HG03175 (cell line): ENCODE measurements around the gene ARID3B.
A peak's percentile ranks its signal among the peaks of the same experiment; 100 is the strongest.

ENCODE experiments used
- ATAC-seq: cut with Tn5 transposase; IDR thresholded peaks from one replicate; pipeline ENCODE4 v1.9.1; 2021; ENCODE audit warnings: mild to moderate bottlenecking, moderate library complexity; ENCODE audit not compliant: unreplicated experiment

The ARID3B gene

DNA sequence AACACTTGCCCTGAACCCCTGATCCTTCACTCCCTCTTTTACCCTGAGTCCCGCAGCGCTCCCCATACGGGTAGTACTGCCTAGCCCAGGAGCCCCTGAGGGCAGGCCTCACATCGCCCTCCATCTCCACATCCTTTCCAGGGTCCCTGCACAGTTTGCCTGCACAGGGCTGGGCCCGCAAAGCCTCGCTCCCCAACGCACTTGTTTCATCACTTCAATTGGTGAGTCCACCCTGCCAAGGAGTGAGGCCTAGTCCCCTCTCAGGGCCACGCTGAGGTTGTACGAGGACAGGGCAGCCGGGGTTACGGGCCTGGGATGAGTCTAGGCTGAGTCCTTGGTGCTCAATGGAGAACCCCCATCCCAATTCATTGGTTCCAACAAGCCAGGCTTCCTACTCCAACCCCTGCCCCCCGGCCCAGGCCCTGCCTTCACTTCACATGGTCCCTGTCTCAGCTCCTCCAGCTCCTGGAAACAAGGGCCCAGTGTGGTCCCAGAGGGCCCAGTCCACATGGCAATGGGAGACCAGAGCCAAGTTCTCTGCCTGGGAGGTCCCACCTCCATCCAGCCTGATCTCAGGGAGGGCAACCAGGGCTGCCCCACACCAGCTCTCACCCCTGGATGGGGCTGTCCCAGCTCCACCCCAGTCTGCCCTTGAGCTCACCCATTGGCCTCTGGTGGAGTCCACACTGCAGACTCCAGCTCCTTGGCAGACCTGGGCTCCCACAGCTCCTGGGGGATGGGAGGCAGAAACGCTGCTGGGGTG lies 62.2 kb downstream of the ARID3B start:
- no peak for ATAC-seq

DNA sequence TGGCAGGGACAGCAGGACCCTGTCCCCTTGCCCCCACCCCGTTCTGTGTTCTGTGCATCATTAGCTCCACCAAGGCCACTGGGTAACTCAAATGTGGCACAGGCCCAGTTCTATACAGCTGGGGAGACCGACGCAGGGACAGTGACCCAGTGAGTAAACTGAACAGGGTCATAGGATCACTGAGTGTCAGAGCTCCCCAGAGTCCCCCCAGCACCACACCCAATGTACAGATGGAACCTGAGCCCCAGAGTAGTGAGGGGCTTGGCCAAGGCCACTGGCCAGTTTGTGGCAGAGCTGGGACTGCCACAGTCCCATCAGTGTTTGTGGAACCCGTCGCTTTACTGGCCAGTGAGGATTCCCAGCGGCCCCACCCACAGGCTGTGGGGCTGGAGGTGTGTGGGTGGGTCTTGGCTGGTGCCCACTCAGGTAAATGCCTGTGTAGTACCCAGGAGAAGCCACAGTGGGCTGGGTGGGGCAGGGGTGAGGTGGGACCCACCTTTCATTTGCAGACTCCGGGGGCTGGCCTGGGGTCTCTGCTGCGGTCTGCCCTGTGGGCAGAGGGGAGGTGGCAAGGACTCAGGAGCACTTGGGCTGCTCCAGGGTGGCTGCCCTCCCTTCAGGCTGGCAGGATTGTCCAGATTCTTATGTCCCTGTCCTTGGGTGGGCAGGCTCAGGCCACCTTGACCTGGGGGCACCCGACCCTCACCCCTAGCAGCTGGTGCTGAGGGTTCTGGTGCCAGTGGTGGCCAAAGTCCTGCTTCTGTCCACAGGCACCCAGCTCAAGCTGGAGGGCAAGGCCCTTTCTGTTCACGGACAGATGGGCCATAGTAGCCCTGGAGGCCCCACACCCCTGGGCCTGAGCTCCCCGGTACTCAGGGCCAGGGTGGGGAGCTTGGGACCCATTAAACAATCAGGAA lies 63.0 kb downstream of the ARID3B start:
- ATAC-seq = no peak

DNA sequence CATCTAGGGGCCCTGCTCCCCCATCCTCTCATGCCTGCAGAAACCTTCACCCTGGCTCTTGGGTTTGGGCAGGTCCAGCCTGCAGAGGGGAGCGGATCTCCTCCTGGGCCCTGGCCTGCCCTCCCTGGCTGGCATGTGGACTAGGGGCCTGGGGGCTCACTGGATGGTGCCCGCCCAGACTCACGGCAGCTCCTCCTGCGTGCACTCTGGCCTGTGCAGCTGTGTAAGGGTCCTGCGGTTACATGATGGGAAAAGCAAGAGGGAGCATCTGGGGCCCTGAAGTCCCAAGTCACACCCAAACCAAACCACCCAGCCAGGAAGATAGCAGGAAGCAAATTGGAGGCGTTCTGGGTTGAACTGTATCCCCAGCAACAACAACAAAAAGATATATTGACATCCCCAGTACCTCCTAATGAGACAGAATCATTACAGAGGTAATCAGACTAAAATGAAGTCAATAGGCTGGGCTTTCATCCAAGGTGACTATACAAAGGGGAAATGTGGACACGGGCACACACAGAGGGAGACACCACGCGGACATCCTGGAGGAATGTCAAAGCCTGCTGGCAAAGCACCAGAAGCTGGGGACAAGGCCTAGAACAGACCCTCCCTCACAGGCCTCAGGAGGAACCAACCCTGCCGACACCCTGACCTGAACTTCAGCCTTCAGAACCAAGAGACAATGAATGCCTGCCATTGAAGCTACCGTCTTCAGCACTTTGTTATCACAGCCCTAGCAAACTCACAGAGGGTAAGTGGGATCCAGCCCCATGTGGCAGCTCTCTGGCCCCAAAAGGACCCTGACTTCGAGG lies 64.2 kb downstream of the ARID3B start:
- no peak for ATAC-seq

DNA sequence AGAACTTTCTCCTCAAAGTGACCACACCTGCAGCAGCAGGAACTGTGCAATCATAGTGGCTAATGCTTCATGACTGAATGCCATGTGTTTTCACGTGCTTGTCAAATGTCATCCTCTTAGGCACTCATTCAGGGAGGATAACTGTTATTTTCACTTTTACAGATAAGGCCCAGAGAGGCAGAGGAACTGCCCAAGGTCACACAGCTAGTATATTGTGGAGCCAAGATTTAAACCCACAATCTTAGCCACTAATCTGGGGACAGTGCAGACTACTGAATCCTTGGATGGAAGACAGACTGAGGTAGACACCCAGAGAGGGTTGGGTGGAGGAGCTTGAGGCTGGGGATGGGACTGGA lies 64.8 kb downstream of the ARID3B start:
- no peak for ATAC-seq

DNA sequence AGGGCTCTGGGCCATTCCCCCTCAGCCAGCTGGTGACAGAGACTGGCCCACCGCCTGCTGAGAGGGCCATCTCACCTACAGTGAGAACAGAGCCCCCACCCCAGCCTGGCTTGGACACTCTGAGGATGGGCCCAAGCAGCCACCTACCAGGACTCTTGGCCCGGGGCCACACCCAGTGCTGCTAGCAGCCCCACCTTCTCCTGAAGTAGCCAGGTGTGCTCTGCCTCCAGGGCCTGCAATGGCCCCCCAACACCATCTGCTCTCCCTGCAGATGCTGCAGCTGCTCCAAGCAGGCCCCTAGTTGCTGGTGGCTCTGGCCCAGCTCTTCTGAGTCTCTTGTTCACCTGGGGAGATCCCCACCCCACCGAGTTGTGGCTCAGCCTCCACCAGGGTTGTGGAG lies 67.8 kb downstream of the ARID3B start:
- ATAC-seq = no peak

DNA sequence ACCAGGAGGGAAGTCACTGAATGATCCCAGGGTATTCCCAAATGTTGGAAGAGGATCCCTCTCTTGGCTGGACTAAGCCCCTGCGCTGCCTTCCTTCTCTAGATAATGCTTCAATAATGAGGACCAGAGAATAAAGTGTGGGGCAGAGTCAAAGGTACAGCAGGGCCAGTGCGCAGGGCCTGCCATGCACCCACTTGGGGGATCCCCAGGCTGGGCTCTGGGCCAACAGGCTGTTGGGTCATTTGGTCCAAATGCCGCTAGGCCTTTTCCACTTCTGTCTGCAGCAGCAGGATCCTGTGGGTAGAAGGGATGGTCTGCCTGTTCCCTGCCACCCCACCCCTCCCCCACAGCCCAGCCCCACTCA lies 68.9 kb downstream of the ARID3B start:
- ATAC-seq = no peak

DNA sequence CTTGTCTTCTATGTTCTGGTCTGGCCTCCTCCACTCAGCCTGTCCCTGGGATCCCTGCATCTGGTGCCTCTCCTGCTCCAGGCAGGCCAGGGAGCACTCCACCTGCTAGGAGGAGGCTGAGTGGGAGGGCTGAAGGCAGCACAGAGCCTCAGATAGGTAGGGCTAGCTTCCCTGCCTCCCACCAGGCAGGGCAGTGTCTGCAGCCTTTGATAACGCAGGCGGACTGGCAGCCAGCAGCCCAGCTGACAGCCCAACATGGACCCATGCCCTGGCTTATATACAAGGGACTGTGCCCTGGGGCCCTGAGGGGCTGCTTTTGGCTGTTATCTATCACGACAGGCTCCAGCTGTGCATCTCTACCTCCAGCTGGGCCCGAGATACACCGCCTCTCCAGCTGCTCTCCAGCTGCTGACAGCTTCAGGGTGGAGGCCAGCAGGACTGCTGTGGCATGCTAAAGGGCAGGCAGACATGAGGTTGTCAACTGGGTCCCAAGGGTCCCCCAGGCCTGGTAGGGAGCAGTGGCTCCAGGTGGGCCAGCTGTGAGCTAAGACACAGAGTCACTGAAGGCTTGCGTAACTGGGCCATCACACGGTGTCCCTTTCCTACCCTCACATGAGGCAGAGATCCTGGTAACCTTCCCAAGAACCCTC lies 69.4 kb downstream of the ARID3B start:
- no peak for ATAC-seq

DNA sequence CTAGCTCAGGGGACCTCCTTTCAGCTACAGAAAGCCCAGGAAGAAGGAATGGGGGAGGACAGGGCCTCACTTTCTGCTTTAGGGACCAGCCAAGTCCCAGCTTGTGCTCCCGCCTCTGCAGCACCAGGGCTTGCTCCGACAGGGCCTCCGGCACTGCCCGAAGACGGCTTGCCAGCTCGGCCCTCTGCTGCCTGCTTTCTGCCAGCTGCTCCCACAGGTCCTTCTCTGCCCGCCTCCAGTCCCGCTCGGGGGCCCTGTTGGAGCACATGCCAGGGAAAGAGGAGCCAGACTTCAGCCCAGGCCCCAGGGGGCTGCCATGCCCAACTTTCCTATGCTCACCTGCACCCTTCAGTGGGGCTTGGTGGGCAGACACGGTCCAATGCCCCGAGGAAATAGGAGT lies 70.3 kb downstream of the ARID3B start:
- no peak for ATAC-seq

DNA sequence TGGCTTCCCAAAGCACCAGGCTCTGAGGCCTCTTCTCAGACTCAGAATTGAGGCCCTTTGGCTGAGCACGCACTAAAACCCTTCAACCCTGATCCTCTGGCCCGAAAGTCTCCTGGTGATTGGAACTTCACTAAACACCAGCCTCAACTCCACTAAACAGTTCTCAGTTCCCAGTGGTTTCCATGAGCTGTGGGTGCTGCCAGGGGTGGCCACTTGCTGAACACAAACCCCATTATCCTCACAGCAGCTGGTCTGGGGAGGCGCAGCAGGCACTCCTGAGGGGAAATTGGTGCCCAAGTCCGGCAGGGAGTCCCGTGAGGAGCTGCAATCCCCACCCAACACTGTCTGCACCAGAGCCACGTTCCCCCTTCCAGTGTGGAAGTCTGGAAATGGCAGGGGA lies 70.8 kb downstream of the ARID3B start:
- ATAC-seq = no peak

DNA sequence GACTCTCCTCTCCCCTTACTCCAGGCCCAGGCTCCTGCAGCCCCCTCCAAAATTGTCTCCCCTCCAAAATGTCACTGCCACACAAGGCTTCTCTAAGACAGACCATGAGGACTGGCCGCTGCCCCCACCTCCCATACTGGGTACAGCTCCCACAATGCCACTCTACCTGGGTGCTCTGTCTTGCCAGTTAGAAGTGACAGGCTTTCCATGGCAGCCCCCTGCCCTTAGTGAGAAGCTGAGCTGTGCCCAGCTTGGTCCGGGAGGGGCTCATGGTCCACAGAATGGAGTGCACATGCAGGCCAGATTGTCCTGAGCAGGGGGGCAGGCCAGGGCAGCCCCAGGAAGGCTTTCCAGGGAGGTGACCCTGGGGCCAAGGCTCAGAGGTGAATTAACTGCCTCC lies 71.7 kb downstream of the ARID3B start:
- ATAC-seq = no peak

DNA sequence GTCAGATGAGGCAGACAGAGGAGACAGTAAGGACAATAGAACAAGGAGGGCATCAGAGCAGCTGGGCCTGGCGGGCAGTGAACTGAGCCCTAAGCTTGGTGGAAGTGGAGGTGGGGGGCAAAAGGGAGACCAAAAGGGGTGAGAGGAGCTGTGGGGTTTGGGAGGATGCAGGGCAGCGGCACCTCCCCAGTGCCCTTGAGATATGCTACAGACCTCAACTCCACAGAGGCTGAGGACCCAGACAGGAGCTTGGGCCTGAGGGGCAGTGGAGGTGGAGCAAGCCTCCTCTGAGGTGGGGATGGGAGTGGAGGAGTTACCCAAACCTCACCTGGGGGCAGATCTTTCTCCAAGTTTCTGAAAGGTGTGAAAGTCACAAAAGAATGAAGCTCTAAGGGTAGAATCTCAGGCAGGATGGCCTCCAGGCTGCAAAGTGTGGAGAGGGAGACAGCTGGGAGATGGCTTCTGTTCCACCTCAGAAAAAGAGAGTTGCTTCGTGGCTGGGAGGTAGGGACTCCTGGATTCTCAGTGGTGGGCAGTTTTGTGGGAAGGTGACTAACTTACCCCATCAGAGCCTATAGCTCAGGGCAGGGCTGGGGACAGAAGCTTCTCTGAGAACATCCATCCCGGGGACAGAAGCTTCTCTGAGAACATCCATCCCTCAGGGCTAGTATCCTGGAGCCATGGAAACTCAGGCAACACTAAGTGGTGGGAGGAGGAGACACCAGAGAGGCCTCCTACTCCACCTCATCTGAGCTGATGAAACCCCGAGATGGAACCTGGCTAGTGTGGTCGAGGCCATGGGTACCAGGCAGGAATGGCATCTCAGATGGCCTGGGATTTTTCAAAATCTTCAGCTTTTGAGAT lies 72.3 kb downstream of the ARID3B start:
- no peak for ATAC-seq

DNA sequence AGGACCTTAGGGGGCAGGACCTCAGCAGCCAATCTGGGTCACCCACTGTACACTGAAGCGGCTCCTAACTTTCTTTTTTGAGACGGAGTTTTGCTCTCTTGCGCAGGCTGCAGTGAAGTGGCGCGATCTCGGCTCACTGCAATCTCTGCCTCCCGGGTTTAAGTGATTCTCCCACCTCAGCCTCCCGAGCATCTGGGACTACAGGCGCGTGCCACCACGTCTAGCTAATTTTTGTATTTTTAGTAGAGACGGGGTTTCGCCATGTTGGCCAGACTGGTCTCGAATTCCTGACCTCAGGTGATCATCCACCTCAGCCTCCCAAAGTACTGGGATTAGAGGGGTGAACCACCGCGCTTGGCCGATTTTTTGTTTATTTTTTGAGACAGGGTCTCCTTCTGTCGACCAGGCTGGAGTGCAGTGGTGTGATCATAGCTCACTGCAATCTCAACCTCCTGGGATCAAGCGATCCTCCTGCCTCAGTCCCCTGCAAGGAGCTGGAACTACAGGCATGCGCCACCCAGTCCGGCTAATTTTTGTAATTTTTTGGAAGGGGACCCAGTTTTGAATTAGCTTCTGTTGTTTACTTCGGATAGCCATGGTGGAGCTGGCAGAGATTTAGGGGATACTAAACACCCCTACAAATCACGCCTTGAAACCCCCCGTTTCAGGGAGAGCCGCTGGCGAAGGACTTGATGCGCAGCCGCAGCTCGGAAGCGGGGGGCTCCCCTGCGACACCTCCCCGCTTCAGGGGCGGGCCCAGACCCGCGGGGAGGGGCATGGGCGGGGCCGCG lies 73.1 kb downstream of the ARID3B start:
- no peak for ATAC-seq

DNA sequence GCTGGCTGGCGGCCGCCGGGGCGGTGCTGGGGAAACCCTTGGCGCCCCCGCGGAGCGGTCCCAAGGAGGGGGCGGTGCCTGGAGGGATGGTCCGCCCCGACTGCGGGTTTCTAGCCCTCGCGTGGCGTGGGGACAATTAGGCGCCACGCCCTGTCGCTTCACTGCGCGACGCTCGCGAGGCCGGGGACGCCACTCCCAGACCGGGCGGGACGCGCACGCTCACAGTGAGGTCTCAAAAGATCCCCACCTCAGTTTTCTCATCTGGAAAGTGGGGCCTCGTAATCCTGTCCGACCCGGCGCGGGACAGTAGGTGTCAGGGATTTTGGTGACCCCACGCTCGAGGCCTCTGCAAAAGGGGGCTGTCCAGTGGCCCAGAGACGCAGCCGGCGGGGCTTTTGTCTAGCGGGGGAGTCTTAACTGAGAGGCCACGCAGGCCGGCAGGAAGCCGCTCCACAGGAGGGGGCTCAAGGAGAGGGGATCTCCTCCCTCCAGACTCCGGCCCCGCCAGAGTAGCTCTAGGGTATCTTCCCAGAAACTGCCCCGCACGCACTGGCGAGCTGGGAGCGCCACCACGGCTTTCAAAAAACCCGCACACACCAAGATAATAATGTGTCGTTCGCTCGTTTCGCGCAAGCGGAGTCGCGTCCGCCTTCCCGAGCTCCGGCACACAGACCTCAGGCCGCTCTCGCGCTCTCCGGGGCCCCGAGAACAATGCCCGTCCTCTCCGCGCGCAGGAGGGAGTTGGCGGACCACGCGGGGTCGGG lies 73.9 kb downstream of the ARID3B start:
- ATAC-seq = peak; percentile 49

DNA sequence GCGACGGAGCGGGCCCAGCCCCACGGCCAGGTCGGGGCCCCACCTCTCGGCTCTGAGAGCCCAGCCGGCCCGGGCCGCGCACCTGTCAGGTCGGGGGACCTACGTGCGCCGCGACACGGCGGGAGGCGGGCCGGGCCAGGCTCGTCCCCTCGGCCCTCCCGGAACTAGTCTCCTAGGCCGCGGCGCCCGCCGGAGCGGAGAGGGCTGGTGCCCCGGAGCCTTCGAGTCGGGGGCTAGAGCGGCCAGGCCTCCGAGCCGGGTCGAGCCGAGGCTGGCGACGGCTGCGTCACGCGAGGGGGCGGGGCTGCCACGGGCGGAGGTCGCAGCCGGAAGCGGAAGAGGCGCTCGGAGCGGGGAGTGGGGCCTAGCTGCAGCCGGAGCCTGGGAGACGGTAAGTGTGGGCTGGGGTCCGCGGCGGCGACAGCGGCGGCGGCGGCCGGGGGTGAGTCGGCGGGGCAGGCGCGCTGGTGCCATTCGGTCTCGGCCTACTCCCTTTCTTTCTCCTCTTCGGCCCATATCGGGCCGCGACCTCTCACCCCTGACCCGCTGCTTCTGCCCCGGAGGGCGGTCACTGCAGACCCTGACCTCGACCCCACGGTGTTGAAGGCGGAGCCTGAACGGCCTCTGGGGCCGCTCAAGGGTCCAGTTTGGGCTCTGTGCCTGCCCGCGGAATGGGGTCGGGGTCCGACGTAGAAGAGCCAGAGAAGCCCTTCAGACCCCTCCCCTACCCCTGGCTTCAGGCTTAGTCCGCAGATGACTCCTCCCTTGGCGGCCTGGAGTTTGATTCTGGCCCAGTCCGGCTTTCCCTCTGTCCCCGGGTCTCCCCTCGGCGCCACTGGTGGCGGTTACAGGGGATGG lies 74.7 kb downstream of the ARID3B start, which contains the start of gene CLK3:
CLK3 (plus strand) TSS at position 329 of the 858 bp plus-strand sequence. CDS start 3,361 bp downstream, outside the sequence.
- ATAC-seq = peak; percentile 76

DNA sequence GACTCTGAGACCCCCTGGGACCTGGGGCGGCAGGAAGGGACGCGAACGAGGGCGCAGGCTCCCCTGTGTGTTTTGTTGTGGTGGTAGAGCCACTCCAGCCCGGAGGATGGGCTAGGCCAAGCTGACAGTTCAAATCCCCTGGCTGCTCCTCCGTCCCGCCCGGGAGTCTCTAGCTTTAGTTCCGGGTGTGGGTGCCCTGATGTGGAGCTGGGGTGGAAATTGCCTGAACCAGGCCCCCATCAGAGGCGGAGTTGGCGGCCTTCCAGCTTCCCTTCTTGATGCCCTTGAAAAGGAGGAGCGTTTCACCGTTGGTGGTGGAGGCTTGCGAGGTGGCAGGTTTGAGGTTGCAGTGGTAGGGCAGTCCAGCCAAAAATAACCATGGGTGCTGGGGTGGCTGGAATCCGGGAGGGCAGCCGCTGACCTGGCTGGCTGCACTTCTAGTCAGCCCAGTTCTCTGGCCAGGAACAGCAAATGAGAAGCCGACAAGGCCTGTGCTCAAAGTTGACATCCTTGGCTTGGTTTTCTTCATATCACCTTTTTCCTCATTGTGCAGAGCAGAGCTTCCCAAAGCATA lies 75.4 kb downstream of the ARID3B start:
- no peak for ATAC-seq

DNA sequence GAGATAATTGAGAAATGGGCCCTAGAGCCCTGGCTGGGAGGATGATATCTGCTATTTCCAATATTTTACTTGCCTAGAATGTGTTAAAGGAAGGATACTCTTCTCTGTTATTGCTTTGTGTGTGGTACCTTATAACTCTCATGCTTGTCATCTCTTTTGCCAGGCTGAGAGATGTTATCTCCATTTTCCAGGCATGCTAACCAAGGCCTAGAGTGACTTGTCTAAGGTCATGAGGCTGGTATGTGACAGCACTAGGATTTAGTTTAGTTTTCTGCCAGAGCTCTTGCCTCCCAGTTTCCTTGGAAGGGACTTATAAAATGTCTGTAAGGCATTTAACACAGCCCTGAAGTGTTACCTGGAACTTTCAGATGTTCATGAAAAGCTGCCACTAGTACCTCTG lies 76.0 kb downstream of the ARID3B start:
- ATAC-seq = no peak
